ENCODE results near the gene DENND1B. TPM values are rescaled to one million over a fixed set of nuclear protein-coding genes. Genes with fewer than 3 reads are reported as not detected.

The DENND1B gene
- polyA plus RNA-seq, 3 donors: 10.0 to 10.4 (median 10.4) TPM

GRCh38 chr1:197688233-197688632 lies 87.0 kb downstream of the DENND1B start:
- no peak for DNase-seq

GRCh38 chr1:197686702-197687355 lies 88.5 kb downstream of the DENND1B start:
- DNase-seq: no peak

GRCh38 chr1:197686231-197686630 lies 89.0 kb downstream of the DENND1B start:
- DNase-seq: no peak

- no peak for DNase-seq
These were observed 89.5 kb downstream of the DENND1B start for GRCh38 chr1:197685785-197686184.

GRCh38 chr1:197683895-197684553 lies 91.3 kb downstream of the DENND1B start:
- DNase-seq: no peak

- no peak for DNase-seq
These were observed 92.0 kb downstream of the DENND1B start for GRCh38 chr1:197683280-197683679.

GRCh38 chr1:197680311-197680710 lies 95.0 kb downstream of the DENND1B start:
- no peak for DNase-seq

- no peak for DNase-seq
These were observed 97.5 kb downstream of the DENND1B start for GRCh38 chr1:197677752-197678295.

GRCh38 chr1:197677313-197677712 lies 98.0 kb downstream of the DENND1B start:
- DNase-seq: no peak

GRCh38 chr1:197675583-197676208 lies 99.6 kb downstream of the DENND1B start:
- no peak for DNase-seq

GRCh38 chr1:197674286-197674685 lies 101.0 kb downstream of the DENND1B start:
- no peak for DNase-seq

GRCh38 chr1:197673292-197673691 lies 102.0 kb downstream of the DENND1B start:
- DNase-seq: no peak

- no peak for DNase-seq
These were observed 102.9 kb downstream of the DENND1B start for GRCh38 chr1:197672347-197672746.

GRCh38 chr1:197671920-197672319 lies 103.4 kb downstream of the DENND1B start:
- no peak for DNase-seq

GRCh38 chr1:197671140-197671539 lies 104.1 kb downstream of the DENND1B start:
- no peak for DNase-seq

GRCh38 chr1:197666769-197667285 lies 108.5 kb downstream of the DENND1B start:
- no peak for DNase-seq

GRCh38 chr1:197664391-197664790 lies 110.9 kb downstream of the DENND1B start:
- DNase-seq: no peak

GRCh38 chr1:197663162-197663953 lies 111.9 kb downstream of the DENND1B start:
- no peak for DNase-seq

- no peak for DNase-seq
These were observed 114.9 kb downstream of the DENND1B start for GRCh38 chr1:197660389-197660788.

- no peak for DNase-seq
These were observed 116.1 kb downstream of the DENND1B start for GRCh38 chr1:197659171-197659570.

GRCh38 chr1:197649188-197649587 lies 126.1 kb downstream of the DENND1B start:
- no peak for DNase-seq

GRCh38 chr1:197638316-197638715 lies 137.0 kb downstream of the DENND1B start:
- no peak for DNase-seq

Data from renal pelvis (tissue), 4 donors.